Stimulated activated CD4-positive, alpha-beta T cell treated with anti-CD3 and anti-CD28 coated beads, Interleukin-4, amount 100 ng/mL, for 1 hour (primary cell): ENCODE results near the gene EPAS1.

ENCODE experiments used
- DNase-seq: peaks from one replicate; pipeline ENCODE4 v3.0.0-alpha.2; 2020

The EPAS1 gene

GRCh38 chr2:46303233-46303632, 6.0 kb downstream of the EPAS1 start:
- DNase-seq = no peak

GRCh38 chr2:46303822-46304221, 6.6 kb downstream of the EPAS1 start:
- no peak for DNase-seq

- no peak for DNase-seq
Measured at GRCh38 chr2:46304635-46305034, 7.4 kb downstream of the EPAS1 start.

- DNase-seq = no peak
Measured at GRCh38 chr2:46305187-46305586, 8.0 kb downstream of the EPAS1 start.

- no peak for DNase-seq
Measured at GRCh38 chr2:46305767-46306166, 8.6 kb downstream of the EPAS1 start.

GRCh38 chr2:46306330-46306751, 9.1 kb downstream of the EPAS1 start:
- DNase-seq = no peak

GRCh38 chr2:46306988-46307655, 9.9 kb downstream of the EPAS1 start:
- no peak for DNase-seq

- DNase-seq = no peak
Measured at GRCh38 chr2:46308081-46308480, 10.9 kb downstream of the EPAS1 start.

- no peak for DNase-seq
Measured at GRCh38 chr2:46308629-46309028, 11.4 kb downstream of the EPAS1 start.

- no peak for DNase-seq
Measured at GRCh38 chr2:46309052-46309953, 12.1 kb downstream of the EPAS1 start.

GRCh38 chr2:46310446-46310845, 13.2 kb downstream of the EPAS1 start:
- DNase-seq = no peak

- DNase-seq = no peak
Measured at GRCh38 chr2:46311651-46312223, 14.5 kb downstream of the EPAS1 start.

- DNase-seq = no peak
Measured at GRCh38 chr2:46313063-46313462, 15.9 kb downstream of the EPAS1 start.

- DNase-seq = no peak
Measured at GRCh38 chr2:46314065-46314835, 17.0 kb downstream of the EPAS1 start.

- DNase-seq = peak; percentile 18
Measured at GRCh38 chr2:46315103-46315890, 18.1 kb downstream of the EPAS1 start.

- DNase-seq = no peak
Measured at GRCh38 chr2:46317094-46317486, 19.9 kb downstream of the EPAS1 start.

GRCh38 chr2:46318579-46319460, 21.6 kb downstream of the EPAS1 start:
- no peak for DNase-seq

- DNase-seq = no peak
Measured at GRCh38 chr2:46319711-46320110, 22.5 kb downstream of the EPAS1 start.

GRCh38 chr2:46320141-46320567, 22.9 kb downstream of the EPAS1 start:
- DNase-seq = no peak

- DNase-seq = no peak
Measured at GRCh38 chr2:46323730-46324129, 26.5 kb downstream of the EPAS1 start.
